Measurements from ENCODE around the gene EFHC2.

Gene EFHC2

DNA sequence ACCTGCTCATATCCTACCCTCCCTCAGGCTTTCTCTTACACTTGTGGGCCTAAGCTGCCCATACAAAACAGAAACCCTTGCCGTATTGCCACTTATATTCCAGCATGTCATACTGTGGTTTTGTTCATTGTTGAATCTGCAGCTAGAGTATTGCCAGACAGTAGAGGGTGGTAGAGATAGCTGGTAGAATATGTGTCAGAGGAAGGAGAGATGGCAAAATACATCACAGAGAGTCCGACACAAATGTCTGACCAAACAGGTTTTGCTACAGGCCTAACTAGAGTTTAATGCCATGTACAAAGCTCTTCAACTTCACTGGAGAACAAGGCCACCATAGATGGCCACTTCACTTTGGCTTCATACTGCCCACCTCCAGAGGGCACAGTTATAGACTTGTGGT lies 160.1 kb downstream of the EFHC2 start:
- no peak for DNase-seq (ENCODE audit: low spot score)
- TF ChIP-seq, protein P1, sequence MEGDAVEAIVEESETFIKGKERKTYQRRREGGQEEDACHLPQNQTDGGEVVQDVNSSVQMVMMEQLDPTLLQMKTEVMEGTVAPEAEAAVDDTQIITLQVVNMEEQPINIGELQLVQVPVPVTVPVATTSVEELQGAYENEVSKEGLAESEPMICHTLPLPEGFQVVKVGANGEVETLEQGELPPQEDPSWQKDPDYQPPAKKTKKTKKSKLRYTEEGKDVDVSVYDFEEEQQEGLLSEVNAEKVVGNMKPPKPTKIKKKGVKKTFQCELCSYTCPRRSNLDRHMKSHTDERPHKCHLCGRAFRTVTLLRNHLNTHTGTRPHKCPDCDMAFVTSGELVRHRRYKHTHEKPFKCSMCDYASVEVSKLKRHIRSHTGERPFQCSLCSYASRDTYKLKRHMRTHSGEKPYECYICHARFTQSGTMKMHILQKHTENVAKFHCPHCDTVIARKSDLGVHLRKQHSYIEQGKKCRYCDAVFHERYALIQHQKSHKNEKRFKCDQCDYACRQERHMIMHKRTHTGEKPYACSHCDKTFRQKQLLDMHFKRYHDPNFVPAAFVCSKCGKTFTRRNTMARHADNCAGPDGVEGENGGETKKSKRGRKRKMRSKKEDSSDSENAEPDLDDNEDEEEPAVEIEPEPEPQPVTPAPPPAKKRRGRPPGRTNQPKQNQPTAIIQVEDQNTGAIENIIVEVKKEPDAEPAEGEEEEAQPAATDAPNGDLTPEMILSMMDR (IDR thresholded peaks at IDR 0.05; ENCODE audit: extremely low read depth, missing control alignments), result no peak

DNA sequence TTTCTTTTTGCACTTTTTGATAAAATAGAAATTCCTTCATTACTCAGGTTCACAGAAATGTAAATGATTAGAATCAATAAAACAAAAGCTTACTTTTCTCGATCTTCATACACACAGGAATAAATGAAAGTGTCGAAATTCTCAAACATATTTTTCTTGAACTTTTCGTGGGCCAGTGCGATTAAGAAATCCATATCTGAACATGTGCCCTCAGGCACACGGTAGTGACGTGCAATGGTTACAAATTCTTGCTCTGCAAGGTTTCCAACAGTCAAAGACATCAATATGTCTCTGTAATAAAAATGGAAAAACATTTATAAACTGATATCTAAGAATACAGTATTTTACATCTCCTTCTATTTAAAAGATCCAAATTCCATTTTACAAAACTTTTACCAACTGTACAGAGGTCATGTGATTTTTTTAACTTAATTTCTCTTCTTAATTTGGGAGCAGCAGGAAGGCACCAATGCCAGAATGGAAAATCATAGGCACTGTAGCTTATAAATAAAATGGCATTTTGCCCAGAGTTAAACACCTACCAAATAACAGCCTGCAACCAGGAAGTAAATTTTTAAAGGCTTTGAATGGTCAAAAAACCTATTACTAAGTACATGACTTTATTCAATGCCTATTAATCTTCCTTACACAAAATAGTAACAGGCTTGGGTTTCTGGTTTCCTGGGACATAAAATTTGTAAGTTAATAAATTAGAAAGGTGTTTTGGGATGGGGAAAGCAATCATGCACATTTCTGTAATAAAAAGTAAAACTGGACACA lies 165.0 kb downstream of the EFHC2 start:
- TF ChIP-seq, protein P1 (IDR thresholded peaks at IDR 0.05; ENCODE audit: extremely low read depth, missing control alignments), result no peak
- no peak for DNase-seq (ENCODE audit: low spot score)

DNA sequence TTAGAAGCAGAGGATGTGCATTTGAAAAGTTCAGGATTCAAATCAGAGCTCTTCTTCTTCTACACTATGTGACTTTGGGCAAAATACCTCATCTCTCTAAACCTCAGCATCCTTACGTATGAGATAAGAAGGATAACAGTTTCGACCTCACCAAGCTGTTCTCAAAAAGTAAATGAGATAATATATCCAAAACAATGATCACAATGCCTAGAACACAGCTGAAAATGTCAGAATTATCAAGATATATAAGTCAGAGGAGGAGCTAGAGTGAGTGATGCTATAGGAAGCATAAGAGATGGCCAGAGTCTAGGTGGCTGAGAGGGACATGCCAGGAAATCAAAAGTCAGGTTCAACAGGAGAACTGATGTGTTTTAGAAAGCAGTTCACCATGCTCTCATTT lies 168.0 kb downstream of the EFHC2 start:
- TF ChIP-seq, protein P1 (IDR thresholded peaks at IDR 0.05; ENCODE audit: extremely low read depth, missing control alignments), result no peak
- DNase-seq (ENCODE audit: low spot score), result no peak

DNA sequence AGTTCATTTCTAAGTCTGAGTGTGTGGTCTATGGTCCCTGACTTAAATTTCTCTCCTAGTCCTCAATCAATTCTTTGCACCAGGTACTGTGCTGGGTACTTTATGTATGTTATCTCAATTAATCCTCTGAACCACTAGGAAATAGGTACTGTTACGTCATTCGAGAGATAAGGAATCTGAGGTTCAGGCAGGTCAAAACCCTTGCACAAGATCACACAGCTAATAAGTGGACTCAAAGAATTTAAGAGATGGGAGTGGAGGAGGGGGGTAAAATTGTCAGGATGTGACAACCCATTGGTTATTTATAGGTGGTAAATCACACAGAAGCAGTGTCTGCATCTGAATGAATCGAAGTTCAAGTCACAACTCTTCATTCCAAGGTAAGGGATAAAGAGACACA lies 169.4 kb downstream of the EFHC2 start:
- no peak for DNase-seq (ENCODE audit: low spot score)
- TF ChIP-seq, protein P1 (IDR thresholded peaks at IDR 0.05; ENCODE audit: extremely low read depth, missing control alignments), result no peak

DNA sequence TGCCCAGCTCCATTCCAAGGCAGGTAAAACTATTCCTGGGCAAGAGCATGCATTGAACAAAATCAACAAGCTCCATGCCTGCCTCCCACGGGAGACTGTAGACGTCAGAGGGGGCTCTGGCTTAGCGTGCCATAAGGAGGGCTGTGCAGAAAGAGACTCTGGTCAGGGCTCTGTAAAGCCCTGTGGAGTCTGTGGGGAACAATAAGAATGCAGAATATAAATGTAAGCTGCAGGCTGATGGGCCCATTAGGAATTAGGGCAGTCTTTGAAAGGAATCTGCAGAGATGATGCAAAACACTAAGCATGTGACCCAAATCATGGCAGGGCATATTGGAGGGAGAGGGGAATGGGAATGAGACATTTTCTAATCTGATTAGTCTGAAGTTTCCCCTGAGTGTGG lies 170.3 kb downstream of the EFHC2 start:
- TF ChIP-seq, protein P1 (IDR thresholded peaks at IDR 0.05; ENCODE audit: extremely low read depth, missing control alignments), result no peak

DNA sequence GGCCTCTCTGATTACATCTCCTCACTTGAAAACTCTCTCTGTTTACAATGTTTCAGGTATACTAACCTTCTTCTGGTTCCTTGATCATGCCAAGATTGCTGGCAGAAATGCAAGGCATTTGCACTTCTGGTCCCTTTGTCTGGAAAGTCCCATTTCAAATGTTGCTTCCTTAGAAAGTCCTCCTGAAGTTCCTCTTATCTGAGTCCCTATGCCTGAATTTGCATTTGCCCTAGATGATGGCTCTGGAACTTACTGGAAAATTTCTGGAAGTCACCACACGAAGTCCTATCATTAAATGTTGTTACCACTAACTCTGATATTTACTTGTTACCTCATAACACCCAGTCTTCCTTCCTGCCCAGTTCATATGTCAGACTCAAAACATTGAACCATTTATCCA lies 176.4 kb downstream of the EFHC2 start:
- no peak for DNase-seq (ENCODE audit: low spot score)
- TF ChIP-seq, protein P1 (IDR thresholded peaks at IDR 0.05; ENCODE audit: extremely low read depth, missing control alignments), result no peak

More for the DNA sequence above, 170.3 kb downstream of the EFHC2 start:
- DNase-seq (ENCODE audit: low spot score), result no peak

DNA sequence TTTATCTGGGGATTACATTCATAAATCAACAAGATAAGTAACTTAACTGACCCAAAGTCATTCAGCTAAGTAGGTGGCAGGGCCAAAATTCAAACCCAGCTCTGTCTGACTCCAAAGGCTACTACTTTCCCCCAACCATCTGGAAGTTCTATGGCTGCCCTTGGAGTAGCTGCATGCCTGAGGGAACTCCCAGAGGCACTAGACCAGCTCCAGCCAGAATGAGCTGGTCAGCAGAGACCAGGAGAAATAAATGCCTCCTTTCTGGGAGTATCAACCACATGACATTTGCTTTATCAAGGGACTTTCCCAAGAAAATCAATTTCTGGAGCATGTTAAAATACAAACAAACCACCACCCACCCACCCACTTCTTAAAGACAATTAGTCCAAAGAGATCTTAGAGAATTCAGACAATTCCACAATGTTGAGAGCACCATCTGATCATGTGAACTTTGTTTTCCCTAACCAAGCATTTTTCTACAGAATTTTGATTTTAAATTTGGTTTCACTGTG lies 180.5 kb downstream of the EFHC2 start:
- DNase-seq (ENCODE audit: low spot score), result no peak

More for the DNA sequence above, 180.5 kb downstream of the EFHC2 start:
- TF ChIP-seq, protein P1 (IDR thresholded peaks at IDR 0.05; ENCODE audit: extremely low read depth, missing control alignments), result no peak
